Measurements from ENCODE around the gene MYLIP.

The MYLIP gene

DNA sequence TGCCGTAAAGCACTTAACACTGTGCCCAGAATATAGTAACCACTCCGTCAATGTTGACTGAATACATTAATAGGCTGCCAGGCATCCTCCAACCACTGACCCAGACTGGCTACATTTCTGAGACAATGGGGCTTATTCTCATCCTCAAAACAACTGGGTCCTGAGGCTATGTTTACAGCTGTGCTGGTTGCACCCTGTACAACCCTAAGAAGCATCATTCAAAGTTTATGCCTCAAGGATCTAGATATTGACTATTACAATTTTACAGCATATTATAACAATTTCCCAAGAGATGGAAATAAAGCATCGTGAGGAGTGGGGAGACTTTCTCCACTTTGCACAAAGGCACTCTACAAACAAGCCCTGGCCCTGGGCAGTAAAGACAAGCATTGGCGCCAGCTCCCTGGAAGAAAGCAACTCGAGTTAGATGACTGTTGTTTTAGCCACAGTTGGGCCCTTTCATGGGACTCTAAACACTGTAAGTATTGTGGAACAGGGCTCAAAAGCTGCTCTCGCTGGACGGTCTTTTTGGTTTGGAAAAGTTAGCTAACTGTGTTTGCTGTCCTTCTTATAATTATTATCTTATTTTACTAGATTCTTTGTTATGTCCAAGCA, 30.2 kb downstream of the MYLIP start:
- CTCF ChIA-PET, result interaction anchor here (0.6 to 1.3 kb wide), 5 partner anchors 9 to 499 kb away, joined by 3 to 4 read pairs (median 3); no protein-coding TSS in a partner anchor

DNA sequence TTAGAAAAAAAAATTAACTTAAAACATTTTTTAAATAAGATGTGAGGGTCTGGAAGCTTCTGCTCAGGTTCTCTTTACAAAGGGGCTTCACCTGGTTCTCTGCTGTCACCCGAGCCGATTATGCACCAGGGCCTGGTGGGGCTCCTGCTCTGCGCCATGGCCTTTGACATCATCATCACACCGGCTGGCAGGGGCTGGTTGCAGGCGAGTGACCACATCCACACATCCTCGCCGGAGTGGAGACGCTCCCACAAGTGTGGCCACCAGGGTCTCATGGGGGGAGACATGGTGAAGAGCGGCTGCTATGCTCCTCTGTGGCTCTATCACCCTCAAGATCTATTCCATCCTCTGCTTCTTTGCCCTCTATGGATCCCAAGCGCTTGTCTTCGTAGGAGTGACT, 31.9 kb downstream of the MYLIP start:
- no peak overlapping the region for H3K4me3 ChIP-seq (ENCODE audit: low read depth, low read length)
- no peaks in the 10 kb centered on the region for H3K9me3 ChIP-seq (ENCODE audit: control insufficient read depth, insufficient read depth, low read depth, low read length)
- peaks cover 0 to 12% of the 10 kb centered on the region in 2 experiments; a peak in 1 of 3 replicates for H3K36me3 ChIP-seq (ENCODE audit: control insufficient read depth in 2 of 2, insufficient read depth in 1 of 2, low read length in 2 of 2)
- CTCF ChIA-PET, result no interaction called here
- no peak overlapping the region for H3K27ac ChIP-seq (ENCODE audit: extremely low read depth, low read depth, low read length)
- H3K4me1 ChIP-seq (ENCODE audit: control insufficient read depth, insufficient read depth, low read length), result no peaks in the 10 kb centered on the region
- POLR2A ChIA-PET, result interaction anchor here (0.6 kb wide), 1 partner anchor 32 kb away, joined by 4 read pairs; no protein-coding TSS in a partner anchor
- no peak for TF ChIP-seq ZNF830 (tag by site-specific recombination; IDR thresholded peaks at IDR 0.05; ENCODE audit: low read depth)
- TF ChIP-seq, protein P1, sequence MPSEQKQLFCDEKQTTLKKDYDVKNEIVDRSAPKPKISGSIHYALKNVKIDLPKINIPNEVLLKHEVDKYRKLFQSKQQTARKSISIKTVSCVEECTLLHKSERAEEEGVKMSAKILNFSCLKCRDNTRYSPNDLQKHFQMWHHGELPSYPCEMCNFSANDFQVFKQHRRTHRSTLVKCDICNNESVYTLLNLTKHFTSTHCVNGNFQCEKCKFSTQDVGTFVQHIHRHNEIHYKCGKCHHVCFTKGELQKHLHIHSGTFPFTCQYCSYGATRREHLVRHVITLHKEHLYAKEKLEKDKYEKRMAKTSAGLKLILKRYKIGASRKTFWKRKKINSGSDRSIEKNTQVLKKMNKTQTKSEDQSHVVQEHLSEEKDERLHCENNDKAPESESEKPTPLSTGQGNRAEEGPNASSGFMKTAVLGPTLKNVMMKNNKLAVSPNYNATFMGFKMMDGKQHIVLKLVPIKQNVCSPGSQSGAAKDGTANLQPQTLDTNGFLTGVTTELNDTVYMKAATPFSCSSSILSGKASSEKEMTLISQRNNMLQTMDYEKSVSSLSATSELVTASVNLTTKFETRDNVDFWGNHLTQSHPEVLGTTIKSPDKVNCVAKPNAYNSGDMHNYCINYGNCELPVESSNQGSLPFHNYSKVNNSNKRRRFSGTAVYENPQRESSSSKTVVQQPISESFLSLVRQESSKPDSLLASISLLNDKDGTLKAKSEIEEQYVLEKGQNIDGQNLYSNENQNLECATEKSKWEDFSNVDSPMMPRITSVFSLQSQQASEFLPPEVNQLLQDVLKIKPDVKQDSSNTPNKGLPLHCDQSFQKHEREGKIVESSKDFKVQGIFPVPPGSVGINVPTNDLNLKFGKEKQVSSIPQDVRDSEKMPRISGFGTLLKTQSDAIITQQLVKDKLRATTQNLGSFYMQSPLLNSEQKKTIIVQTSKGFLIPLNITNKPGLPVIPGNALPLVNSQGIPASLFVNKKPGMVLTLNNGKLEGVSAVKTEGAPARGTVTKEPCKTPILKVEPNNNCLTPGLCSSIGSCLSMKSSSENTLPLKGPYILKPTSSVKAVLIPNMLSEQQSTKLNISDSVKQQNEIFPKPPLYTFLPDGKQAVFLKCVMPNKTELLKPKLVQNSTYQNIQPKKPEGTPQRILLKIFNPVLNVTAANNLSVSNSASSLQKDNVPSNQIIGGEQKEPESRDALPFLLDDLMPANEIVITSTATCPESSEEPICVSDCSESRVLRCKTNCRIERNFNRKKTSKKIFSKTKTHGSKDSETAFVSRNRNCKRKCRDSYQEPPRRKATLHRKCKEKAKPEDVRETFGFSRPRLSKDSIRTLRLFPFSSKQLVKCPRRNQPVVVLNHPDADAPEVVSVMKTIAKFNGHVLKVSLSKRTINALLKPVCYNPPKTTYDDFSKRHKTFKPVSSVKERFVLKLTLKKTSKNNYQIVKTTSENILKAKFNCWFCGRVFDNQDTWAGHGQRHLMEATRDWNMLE (tag by site-specific recombination; conservative IDR thresholded peaks at IDR 0.05; ENCODE audit: low read depth), result no peak
- TF ChIP-seq, protein P2, sequence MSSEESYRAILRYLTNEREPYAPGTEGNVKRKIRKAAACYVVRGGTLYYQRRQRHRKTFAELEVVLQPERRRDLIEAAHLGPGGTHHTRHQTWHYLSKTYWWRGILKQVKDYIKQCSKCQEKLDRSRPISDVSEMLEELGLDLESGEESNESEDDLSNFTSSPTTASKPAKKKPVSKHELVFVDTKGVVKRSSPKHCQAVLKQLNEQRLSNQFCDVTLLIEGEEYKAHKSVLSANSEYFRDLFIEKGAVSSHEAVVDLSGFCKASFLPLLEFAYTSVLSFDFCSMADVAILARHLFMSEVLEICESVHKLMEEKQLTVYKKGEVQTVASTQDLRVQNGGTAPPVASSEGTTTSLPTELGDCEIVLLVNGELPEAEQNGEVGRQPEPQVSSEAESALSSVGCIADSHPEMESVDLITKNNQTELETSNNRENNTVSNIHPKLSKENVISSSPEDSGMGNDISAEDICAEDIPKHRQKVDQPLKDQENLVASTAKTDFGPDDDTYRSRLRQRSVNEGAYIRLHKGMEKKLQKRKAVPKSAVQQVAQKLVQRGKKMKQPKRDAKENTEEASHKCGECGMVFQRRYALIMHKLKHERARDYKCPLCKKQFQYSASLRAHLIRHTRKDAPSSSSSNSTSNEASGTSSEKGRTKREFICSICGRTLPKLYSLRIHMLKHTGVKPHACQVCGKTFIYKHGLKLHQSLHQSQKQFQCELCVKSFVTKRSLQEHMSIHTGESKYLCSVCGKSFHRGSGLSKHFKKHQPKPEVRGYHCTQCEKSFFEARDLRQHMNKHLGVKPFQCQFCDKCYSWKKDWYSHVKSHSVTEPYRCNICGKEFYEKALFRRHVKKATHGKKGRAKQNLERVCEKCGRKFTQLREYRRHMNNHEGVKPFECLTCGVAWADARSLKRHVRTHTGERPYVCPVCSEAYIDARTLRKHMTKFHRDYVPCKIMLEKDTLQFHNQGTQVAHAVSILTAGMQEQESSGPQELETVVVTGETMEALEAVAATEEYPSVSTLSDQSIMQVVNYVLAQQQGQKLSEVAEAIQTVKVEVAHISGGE (tag by site-specific recombination; conservative IDR thresholded peaks at IDR 0.05; ENCODE audit: low read depth), result no peak
- no peak for TF ChIP-seq ZNF2 (tag by site-specific recombination; IDR thresholded peaks at IDR 0.05)
- TF ChIP-seq, protein P3, sequence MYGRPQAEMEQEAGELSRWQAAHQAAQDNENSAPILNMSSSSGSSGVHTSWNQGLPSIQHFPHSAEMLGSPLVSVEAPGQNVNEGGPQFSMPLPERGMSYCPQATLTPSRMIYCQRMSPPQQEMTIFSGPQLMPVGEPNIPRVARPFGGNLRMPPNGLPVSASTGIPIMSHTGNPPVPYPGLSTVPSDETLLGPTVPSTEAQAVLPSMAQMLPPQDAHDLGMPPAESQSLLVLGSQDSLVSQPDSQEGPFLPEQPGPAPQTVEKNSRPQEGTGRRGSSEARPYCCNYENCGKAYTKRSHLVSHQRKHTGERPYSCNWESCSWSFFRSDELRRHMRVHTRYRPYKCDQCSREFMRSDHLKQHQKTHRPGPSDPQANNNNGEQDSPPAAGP (tag by site-specific recombination; IDR thresholded peaks at IDR 0.05), result no peak
- TF ChIP-seq ZNF391 (tag by site-specific recombination; IDR thresholded peaks at IDR 0.05; ENCODE audit: borderline replicate concordance, low read depth), result no peak
- TF ChIP-seq, protein P4, sequence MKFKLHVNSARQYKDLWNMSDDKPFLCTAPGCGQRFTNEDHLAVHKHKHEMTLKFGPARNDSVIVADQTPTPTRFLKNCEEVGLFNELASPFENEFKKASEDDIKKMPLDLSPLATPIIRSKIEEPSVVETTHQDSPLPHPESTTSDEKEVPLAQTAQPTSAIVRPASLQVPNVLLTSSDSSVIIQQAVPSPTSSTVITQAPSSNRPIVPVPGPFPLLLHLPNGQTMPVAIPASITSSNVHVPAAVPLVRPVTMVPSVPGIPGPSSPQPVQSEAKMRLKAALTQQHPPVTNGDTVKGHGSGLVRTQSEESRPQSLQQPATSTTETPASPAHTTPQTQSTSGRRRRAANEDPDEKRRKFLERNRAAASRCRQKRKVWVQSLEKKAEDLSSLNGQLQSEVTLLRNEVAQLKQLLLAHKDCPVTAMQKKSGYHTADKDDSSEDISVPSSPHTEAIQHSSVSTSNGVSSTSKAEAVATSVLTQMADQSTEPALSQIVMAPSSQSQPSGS (tag by site-specific recombination; IDR thresholded peaks at IDR 0.05; ENCODE audit: low read depth), result no peak
- TF ChIP-seq ZNF302 (tag by site-specific recombination; IDR thresholded peaks at IDR 0.05; ENCODE audit: low read depth), result no peak
- TF ChIP-seq ZNF510 (tag by site-specific recombination; IDR thresholded peaks at IDR 0.05; ENCODE audit: insufficient replicate concordance), result no peak
- no peak for TF ChIP-seq REPIN1 (tag by site-specific recombination; IDR thresholded peaks at IDR 0.05; ENCODE audit: low read depth)
- no peak for TF ChIP-seq ZNF354C (tag by site-specific recombination; IDR thresholded peaks at IDR 0.05; ENCODE audit: borderline replicate concordance, low read depth)
- TF ChIP-seq ZNF660 (tag by site-specific recombination; IDR thresholded peaks at IDR 0.05), result no peak
- TF ChIP-seq ZNF266 (tag by site-specific recombination; IDR thresholded peaks at IDR 0.05; ENCODE audit: low read depth), result no peak
- TF ChIP-seq ZNF843 (tag by site-specific recombination; IDR thresholded peaks at IDR 0.05), result no peak

More for the DNA sequence above, 30.2 kb downstream of the MYLIP start:
- Histone ChIP-seq H3K36me3 (ENCODE audit: control insufficient read depth in 2 of 2, insufficient read depth in 1 of 2, low read length in 2 of 2) (peaks cover 7 to 30% of the 10 kb centered on the region in 2 experiments; a peak in 2 of 3 replicates), H3K4me3 (ENCODE audit: low read depth, low read length) (no peak overlapping the region), H3K27ac (ENCODE audit: extremely low read depth, low read depth, low read length) (no peak overlapping the region), H3K4me1 (ENCODE audit: control insufficient read depth, insufficient read depth, low read length) (no peaks in the 10 kb centered on the region), H3K9me3 (ENCODE audit: control insufficient read depth, insufficient read depth, low read depth, low read length) (no peaks in the 10 kb centered on the region)
- TF ChIP-seq, protein P5, sequence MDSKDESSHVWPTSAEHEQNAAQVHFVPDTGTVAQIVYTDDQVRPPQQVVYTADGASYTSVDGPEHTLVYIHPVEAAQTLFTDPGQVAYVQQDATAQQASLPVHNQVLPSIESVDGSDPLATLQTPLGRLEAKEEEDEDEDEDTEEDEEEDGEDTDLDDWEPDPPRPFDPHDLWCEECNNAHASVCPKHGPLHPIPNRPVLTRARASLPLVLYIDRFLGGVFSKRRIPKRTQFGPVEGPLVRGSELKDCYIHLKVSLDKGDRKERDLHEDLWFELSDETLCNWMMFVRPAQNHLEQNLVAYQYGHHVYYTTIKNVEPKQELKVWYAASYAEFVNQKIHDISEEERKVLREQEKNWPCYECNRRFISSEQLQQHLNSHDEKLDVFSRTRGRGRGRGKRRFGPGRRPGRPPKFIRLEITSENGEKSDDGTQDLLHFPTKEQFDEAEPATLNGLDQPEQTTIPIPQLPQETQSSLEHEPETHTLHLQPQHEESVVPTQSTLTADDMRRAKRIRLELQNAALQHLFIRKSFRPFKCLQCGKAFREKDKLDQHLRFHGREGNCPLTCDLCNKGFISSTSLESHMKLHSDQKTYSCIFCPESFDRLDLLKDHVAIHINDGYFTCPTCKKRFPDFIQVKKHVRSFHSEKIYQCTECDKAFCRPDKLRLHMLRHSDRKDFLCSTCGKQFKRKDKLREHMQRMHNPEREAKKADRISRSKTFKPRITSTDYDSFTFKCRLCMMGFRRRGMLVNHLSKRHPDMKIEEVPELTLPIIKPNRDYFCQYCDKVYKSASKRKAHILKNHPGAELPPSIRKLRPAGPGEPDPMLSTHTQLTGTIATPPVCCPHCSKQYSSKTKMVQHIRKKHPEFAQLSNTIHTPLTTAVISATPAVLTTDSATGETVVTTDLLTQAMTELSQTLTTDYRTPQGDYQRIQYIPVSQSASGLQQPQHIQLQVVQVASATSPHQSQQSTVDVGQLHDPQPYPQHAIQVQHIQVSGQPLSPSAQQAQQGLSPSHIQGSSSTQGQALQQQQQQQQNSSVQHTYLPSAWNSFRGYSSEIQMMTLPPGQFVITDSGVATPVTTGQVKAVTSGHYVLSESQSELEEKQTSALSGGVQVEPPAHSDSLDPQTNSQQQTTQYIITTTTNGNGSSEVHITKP (tag by site-specific recombination; IDR thresholded peaks at IDR 0.05), result no peak
- TF ChIP-seq ZNF558 (tag by site-specific recombination; IDR thresholded peaks at IDR 0.05) (no peak), ZNF830 (tag by site-specific recombination; IDR thresholded peaks at IDR 0.05; ENCODE audit: low read depth) (no peak), GLI2 (tag by site-specific recombination; IDR thresholded peaks at IDR 0.05; ENCODE audit: borderline replicate concordance, low read depth) (no peak)
- POLR2A ChIA-PET, result interaction anchor here (0.9 to 1.5 kb wide), 2 partner anchors 29 to 30 kb away, joined by 3 read pairs; no protein-coding TSS in a partner anchor
